GM21717 (cell line): ENCODE results near the gene AP4M1.
"Not testable (repeated sequence)": the region's sequence is repeated elsewhere in the genome, so short reads cannot be mapped to it uniquely, and the experiment has no call there.

Experiments used
- ATAC-seq: cut with Tn5 transposase; IDR thresholded peaks from one replicate; pipeline ENCODE4 v1.9.1; 2021; ENCODE audit warnings: mild to moderate bottlenecking, moderate library complexity; ENCODE audit not compliant: unreplicated experiment

Gene AP4M1

DNA sequence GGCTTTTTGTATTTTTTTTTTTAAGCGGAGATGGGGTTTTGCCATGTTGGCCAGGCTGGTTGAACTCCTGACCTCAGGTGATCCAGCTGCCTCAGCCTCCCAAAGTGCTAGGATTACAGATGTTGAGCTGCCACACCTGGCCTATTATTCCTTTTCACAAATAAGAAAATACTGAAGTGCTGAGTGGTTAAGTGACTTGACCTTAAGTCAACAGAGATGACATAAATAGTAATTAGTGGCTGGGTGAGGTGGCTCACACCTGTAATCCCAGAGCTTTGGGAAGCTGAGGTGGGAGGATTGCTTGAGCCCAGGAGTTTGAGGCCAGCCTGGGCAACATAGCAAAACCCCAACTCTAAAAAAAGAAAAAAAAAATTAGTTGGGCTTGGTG lies 28.8 kb downstream of the AP4M1 start:
- not testable (repeated sequence) for ATAC-seq

DNA sequence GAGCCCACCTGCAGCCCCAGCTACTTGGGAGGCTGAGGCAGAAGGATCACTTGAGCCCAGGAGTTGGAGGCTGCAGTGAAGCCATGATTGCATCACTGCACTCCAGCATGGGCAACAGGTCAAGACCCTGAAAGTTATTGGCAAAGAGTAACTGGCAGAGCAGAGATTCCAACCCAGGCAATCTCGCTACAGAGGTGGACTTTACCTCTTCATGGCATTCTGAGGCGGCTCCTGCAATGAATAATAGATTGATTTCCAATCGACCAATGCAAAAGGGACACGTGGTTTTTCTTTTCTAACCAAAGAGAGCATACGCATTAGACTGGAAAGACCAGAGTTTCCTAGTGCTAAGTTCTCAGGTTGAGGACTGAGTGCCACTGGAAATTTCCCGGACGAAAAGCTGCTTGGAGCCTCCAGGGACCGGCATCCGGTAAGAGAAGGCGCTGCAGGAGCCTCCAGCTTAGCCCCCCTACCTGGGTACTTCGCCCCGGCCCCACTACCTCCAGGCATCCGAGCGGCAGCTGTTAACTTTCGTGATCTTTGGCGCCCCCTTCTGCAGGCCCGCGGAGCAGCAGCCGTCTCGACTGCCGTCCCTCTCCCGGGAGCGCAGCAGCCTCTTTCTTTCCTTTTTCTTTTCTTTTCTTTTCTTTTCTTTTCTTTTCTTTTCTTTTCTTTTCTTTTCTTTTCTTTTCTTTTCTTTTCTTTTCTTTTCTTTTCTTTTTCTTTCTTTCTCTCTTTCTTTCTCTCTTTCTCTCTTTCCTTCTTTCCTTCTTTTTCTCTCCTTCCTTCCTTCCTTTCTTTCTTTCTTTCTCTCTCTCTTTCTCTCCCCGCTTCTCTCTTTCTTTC lies 29.4 kb downstream of the AP4M1 start:
- ATAC-seq, result no peak

DNA sequence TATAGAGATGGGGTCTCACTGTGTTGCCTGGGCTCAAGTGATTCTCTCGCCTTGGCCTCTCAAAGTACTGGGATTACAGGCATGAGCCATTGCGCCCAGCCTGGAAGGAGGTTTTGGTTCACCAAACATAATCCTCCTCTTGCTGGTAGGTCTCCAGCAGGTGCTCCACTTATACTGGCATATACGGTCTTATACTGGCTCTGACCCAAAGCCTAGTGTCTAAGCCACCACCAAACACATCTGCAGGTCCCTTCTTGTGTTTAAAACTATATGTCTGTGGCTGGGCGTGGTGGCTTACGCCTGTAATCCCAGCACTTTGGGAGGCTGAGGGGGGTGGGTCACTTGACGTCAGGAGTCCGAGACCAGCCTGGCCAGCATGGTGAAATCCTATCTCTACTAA lies 30.7 kb downstream of the AP4M1 start:
- no peak for ATAC-seq

DNA sequence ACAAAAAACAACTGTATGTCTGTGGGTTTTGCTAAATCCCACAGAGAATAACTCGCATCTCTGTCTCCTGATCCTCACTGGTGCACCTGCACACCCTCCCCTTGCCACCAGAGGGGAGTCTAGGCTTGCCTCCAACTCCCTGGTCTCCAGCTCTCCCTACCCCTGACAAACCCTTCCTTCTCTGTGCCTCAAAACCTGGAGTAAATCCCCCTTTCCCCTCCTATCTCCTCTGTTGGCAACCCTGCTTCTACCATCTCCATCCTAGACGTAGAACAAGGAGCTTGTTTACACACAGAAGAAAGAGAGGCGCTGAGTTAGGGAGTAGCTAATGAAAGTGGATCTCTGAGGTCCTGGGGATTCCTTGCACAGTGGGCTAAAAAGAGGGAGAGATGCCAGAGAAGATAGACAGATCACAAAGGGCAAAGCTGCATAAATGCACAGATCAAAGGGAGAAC lies 31.3 kb downstream of the AP4M1 start:
- peak; percentile 67 for ATAC-seq

DNA sequence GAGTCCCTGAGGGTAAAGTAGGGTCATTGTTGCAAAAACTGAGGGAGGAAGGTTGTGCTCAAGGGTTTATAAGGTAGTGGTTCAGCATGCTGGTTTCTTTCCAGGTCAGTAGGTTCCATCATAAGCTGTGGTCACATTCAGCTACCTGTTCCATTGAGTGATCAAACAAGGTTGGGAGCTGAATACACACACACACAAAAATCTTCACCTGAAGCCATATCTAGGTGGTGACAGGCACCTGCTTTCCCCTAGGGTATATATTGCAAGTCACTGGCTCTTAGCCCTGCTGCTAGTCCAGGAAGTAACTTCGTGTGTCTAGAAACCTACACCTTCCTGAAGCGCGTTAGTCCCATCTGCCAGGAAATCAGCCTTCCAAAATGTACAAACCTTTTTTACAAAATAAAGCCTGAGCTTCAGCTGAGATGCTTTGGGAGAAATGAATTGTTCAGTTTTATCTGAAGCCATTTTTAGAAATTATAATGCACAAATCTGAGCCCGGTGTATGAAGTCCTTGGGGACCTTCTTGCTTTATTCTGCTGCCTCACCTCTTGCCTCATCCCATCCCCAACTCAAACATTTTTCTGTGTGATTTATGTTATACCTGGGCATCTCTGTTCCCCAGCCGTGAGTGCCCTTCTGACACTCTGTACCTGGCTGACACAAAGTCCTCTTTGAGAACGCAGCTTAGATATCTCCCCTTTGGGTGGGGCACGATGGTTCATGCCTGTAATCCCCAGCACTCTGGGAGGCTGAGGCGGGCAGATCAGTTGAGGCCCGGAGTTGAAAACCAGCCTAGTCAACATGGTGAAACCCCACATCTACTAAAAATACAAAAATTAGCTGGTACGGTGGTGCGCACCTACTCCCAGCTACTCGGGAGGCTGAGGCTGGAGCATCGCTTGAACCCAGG lies 36.7 kb downstream of the AP4M1 start:
- no peak for ATAC-seq

DNA sequence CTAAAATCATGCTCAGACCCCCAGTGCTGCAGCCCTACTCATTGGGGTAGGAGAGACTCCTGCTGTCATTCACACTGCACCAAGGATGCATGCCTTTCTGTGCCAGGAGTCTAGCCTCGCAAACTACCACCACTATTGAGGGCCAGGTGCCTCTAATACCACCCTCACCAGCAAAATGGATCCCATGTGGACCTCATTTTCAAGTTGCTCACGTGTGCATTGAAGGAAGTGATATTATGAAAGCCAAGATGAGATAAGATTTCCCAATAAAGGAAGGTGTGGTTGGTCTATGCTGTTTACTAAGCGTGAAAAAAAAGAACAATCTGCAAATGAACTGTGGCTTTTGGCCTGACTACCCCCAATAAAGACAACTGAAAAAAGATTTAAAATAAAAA lies 40.1 kb downstream of the AP4M1 start:
- no peak for ATAC-seq

DNA sequence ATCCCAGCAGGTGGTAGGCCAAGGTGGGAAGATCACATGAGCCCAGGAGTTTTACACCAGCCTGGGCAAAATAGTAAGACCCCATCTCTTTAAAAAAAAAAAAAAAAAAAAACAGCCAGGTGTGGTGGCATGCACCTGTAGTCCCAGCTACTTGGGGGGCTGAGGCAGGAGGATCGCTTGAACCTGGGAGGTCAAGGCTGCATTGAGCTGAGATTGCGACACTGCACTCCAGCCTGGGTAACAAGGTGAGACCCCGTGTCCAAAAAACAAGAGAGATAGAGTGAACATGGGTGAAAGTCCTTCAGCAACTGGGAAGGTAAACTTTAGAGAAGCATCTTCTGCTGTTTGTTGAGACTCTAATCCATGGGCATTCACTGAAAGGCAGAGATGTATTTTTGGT lies 41.0 kb downstream of the AP4M1 start:
- ATAC-seq, result no peak

DNA sequence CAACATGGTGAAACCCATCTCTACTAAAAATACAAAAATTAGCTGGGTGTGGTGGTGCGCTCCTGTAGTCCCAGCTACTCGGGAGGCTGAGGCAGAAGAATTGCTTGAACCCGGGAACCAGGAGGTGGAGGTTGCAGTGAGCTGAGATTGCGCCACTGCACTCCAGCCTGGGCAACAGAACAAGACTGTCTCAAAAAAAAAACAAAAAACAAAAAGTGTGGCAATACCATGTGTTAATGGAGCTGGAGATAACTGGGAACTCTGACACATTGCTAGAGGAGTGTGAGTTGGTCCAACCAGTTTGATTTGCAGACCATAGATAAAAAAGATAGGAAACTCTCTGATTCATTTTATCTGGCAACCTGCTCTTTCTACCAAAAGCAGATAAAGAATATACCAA lies 44.9 kb downstream of the AP4M1 start:
- not testable (repeated sequence) for ATAC-seq

DNA sequence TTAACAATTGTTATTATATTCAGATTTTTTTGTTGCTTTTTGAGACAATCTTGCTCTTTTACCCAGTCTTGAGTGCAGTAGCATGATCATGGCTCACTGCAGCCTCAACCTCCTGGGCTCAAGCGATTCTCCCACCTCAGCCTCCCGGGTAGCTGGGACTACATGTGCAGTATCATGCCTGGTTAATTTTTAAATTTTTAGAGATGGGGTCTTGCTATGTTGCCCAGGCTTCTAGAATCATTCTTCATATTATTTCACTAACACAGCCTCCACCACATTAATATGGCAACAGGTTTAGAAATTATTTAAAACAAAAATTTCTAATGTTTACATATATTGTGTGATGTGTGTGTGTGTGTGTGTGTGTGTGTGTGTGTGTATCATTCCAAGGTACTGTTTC lies 45.8 kb downstream of the AP4M1 start:
- no peak for ATAC-seq

DNA sequence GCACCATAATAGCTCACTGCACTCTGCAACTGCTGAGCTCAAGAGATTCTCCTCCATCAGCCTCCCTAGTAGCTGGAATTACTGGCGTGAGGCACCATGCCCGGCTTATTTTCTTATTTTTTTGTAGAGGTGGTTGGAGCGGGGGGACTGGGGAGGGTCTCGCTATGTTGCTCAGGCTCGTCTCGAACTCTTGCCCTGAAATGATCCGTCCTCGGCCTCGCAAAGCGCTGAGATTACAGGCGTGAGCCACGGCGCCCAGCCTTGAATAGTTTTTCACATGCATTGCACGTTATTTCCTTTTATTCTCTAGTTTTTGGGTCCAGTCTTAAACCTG lies 46.7 kb downstream of the AP4M1 start:
- ATAC-seq, result no peak

DNA sequence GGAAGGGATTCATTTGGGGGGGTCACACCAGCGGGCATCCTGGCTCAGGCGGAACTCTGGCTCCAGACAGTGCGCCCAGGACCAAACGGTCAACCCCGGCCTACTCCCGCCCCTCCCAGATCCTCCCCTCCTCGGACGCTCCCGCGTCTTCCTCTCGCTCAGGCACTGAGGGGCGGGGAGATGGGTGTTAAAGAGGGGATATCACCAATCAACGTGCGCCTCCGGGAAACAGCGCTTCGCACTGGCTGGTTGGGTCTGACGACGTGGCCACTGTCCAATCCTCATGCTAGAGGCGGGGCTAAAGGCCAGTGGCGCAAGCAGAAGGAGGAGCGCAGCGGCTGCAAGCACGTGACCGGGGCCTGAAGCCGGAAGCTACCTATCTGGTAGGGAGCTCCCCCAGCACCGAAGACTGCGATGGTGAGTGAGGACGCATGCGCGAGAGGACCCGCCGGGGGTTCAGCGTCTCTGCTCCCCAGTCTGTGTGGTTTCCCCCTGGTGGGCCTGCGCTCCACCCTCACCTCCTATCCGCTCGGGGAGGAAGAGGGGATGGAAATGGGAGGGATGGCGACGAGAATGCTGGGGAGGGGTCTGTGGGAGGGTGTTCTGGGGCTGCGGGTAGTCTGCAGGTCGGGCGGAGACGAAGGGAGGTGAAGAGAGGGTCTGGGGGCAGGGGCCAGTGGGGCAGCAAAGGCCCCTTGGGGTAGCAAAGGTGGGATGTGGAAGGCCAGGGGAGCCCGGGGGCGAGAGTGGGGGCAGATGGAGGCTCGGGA lies 47.3 kb downstream of the AP4M1 start, which contains the start of gene LAMTOR4:
Gene LAMTOR4 (plus strand): TSS at position 360 of the 770 bp plus-strand sequence. CDS start 55 bp downstream, at position 415.
- ATAC-seq, result peak; percentile 96

DNA sequence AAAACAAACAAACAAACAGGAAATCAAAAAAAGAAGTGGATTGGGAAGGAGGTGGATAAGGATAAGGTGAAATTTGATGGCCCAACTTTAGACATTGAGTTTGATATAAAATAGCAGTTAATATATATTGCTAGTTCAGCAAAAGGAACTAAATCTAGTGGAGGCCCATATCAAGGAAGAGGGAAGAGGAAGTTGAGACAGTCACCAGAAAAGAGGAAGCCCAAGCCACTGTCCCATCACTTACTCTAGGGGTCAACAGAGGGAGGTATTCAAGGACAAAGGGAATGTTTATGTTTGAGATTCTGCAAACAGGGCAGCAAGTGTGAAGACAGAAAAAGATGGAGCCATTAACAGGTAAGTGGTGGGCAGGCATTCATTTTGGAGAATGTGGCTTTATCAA lies 51.0 kb downstream of the AP4M1 start:
- no peak for ATAC-seq

DNA sequence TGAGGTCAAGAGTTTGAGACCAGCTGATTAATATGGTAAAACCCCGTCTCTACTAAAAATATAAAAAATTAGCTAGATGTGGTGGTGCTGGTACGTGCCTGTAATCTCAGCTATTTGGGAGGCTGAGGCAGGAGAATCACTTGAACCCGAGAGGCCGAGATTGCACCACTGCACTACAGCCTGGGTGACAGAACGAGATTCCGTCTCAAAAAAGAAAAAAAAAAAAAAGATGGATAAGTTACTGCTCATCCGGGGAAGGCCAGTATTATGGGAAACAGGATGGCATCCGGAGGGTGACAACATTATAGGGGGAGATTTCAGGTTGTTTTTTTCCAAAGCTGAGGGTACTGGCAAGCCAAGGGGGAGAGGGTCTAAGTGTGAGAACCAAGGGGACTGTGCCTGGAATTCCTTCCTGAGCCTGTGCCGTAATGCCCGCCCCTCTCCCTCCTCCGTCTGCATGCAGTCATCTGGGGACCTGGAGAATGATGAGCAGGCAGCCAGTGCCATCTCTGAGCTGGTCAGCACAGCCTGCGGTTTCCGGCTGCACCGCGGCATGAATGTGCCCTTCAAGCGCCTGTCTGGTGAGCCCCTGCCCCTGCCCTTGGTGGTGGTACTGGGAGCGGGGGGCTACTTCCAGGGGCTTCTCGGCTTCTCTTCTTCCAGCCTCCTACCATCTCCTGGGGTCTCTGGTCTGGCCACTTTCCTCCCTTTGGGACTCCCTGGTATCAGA lies 51.7 kb downstream of the AP4M1 start:
- ATAC-seq, result no peak

DNA sequence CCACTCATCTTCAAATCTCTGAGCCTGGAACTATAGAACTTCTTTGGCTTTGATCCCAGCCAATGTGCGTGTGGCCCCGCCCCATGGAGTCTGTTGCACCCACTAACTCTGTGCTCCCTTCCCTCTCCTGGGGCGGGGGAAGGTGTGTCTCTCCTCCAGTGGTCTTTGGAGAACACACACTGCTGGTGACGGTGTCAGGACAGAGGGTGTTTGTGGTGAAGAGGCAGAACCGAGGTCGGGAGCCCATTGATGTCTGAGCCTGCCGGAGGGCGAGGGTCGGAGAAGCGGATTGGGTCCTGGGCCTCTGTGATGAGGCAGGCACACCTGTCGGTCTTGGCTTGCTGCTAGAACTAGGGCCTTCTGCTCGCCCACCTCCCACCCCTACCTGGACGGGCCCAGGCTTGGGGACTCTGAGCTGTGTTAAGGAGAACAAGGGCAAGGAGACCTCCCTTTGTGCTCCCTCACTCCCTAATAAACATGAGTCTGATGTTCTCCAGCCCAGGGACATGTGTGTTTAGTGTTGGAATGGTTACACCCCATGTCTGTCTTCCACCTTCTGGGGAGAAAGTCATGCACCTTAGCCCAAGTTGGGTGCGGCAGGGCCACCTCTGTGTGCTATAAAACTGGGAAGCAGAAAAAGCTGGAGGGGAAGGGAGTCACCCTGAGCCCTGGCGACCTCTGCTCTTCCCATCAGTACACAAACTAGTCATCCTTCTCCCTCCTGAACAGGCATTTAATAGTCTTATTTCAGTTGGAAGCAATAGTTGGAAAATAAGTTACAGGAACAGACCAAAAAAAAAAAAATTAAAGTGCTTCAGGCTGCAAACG lies 52.5 kb downstream of the AP4M1 start:
- ATAC-seq, result no peak

DNA sequence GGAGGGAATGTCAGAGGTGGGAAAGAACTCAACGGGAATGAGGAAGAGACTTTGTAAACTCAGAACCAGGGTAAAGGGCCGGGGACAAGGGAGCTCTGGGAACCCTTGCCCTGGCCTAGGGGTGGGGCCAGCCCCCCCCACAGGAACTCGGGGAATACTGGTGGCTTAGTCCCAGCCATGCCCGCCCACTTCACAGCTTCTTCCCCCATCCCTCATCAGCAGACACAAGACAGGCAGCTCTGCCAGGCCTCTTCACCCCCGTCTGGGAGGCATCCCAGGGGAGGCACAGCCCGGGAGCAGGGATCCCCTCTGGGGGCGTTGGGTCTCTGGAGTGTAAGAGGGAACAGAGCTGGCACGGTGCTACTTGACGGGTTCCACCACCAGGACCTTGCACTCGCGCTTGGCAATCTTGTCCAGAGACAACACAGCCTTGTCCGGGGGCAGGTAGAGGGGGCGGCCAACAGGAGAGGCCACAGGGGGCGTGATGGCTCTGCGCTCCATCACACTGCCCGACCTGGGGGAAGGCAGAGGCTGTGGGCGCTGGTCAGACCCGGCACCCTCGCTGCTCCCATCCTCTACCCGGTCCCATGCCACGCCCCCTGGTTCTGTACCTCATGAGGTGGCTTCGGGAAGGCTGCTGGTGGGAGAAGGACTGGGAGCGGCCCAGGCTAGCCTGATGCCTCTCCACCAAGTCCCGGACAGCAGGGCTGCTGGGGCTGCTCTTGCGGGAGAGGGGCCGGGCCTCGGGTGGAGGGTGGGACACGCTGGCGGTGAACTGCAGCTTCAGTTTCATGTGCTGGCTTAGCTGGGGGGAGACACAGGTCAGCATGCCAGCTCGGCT lies 53.4 kb downstream of the AP4M1 start:
- ATAC-seq, result no peak

DNA sequence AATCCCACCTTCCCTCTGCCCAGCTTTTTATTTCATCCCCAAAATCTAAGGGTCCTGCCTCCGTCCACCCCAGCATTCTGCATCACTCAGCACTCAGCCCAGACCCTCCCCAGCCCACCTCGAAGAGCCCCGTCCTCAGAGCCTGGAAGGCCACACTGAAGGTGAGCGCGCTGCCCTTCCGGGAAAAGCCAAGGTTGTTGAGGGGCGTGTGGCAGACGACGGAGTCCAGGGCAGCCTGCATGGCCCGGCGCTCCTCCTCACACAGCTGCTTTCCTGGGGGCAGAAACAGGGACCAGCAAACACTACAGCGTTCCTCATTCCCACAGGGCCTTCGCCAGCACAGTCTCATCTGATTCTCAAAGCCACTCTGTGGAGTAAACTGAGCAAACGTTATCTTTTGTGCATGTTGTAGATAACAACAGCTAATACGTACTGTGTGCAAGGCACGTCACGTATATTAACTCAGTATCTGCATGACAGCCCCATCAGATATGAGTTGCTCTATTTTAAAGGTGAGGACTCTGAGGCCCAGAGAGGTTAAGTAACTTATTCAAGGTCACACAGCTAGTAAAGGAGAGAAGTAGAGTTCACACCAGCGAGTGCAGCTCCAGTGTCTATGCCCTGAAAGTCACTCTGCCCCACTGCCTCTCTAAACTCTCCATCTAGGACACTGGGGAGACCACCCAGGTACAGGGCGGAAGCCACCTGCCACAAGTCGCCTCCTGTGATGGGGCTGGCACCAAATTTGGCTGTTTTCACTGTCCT lies 54.3 kb downstream of the AP4M1 start:
- no peak for ATAC-seq

DNA sequence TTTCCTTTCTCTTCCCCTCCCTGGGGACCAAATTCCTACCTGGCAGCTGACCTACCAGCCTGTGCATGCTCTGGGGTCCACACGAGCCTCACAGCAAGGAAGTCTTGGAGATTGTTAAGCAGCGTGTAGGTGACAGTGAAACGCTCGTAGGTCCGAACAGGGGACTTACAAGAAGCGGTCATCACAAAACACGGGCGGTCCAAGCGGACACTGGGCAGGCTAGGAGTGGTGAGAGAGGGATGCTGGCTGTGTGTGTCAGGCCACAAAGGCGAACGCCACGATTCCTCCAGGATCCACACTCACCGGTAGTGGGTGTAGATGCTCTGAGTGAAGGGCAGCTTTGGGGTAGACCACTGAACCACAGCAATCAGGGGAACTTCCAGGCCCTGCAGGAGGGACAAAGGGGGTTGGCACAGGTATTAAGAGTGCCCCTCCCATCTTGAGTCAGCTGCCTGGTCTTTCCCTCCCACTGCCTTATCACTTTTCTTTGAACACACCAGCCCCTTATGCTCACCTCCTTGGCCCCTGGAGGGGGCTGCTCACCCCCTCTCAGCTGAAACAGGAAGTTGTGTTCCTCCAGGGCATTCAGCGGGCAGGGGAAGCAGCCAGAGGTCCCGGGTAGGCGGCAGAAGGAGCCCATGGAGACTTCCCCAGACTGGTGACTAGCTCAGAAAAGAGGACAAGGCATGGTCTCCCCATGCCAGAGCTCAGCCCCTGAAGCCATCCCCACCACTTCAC lies 55.1 kb downstream of the AP4M1 start:
- ATAC-seq, result no peak

DNA sequence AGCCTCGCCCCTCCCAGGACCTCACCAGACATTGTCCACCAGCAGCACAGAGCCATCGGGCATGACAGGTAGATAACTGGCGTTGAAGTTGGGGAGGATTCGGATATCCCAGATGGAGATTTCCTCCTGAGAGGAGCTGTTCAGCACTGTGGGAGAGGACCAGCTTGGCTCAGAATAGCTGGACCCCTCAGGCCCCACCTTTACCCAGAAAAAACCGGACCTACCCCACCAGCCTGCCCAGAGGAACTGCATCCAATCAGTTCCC lies 55.6 kb downstream of the AP4M1 start:
- ATAC-seq, result no peak
